NCI-H524 (cell line): ENCODE results near the gene HYKK.
"Not testable (repeated sequence)": the region's sequence is repeated elsewhere in the genome, so short reads cannot be mapped to it uniquely, and the experiment has no call there.

Source experiments
- DNase-seq, 2 experiments: peaks; one replicate each; lab custom pipeline; 2025; lab: John Stamatoyannopoulos, UW

Gene HYKK

DNA sequence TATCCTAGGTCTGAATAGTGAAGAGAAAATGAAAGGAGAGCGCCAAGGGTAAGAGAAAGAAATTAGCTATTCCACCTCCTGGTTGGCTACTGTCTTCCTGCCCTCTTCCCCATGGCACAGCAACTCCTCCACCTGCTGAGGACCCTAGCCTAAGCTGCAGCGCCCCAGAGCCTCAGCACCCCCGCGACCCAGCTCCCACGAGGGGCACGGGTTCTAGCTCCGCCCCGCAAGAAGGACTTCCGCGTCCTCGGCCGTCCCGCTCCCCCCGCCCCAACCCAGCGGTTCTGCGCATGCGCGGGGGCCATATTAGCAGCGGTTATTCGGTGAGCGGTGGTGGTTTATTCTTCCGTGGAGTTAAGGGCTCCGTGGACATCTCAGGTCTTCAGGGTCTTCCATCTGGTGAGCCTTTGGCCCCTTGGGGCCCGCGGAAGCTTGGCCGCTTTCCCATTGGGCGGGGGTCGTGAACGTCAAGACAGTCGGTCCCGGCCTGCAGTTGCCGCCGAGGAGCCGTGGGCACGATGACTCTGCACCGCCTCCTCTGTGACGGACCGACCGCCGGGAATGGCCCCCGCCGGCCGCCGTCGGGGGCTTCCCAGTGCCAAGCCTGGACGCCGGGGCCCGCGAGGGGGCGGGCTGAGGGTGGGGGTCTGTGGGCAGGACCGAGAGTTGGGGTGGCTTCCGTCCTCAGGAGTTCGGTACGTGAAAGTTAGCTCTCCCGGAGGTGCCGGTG, 32.9 kb downstream of the HYKK start, which contains the start of gene PSMA4:
Gene PSMA4, plus strand, starts transcription at position 304 of the 730 bp plus-strand sequence. CDS start 1,484 bp downstream, outside the sequence.
- DNase-seq, result peak; percentile 90 to 92

DNA sequence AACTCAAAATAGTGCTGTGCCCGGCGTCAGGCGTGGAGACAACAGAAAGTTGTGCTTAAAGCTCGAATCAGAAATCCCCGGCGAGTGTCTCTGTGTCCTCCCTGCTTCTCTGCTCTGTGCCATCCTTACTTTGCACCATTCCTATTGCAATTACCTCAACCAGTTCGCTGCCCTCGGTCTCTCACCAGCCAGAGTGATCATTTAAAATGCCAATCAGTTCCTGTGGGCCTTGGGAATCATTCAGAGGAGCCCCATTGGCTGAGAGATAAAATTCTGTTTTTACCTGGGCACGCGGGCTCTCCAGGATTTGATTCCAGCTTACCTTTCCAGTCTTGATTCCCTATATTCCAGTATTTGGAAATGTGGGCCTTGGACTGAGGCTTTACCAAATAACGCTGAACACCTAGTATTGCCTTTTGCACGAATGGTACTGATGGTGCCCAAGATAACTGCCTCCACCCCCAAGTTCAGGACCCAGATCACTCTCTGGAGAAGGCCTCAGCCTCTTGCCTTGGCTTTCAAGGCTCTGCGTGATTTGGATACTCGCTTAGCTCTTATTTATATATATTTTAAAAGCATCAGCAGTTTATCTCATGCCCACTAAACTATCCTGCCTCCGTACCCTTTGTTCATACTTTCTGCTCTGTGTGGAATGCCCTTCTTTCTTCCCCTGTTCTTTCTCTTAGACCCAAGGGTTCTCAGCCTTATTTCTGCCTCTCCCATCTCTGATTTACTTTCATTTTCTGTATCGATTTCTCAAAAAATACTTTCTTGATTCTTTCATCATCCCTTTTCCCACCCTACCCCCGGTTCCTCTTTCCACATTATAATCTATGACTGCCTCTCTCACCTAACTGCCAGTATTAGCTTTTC, 33.7 kb downstream of the HYKK start:
- no peak for DNase-seq

DNA sequence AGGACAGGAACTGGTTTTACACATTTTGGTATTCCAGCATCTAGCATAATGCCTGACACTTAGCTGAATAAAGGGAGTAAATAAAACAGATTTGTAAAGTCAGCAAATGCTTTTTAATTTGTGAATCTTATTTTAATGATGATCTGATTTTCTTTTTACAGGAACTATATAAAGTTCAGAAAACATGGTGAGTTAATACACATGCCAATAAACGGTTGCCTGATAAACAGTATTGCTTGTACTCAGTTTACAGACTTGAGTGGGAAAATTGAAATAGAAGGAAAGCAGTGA, 34.3 kb downstream of the HYKK start:
- DNase-seq, result no peak

DNA sequence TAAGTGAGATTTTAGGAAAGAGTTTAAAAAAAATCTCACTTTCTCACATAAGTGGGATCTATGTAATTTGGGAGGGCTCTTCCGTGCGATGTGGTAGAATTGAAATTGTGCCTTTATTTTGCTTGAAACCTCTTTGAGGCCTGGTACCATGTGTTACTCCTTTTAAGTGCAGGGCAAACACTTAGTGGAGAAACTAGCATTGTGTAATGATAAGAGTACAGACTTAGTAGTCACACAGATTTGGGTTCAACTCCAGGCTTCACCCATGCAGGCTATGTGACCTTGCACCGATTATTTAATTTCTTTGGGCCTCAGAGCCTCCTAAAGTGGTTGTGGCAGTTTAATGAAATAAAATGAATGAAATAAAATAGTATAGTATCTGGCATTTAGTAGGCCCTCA, 35.3 kb downstream of the HYKK start:
- DNase-seq, result no peak

DNA sequence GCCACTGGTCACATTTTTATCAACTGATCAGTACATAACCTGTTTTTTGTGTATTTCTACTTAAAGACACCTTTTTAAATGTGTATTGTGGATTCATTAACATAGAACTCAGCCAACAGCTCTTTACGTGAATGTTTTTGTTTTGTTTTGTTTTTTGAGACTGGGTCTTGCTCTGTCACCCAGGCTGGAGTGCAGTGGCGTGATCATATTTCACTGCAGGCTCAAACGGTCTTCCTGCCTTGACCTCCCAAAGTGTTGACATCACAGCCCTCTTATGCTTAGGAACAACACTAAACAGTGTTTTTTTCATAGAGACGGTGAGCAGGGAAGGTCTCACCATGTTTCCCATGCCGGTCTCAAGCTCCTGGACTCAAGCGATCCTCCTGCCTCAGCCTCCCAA, 42.8 kb downstream of the HYKK start:
- no peak for DNase-seq

DNA sequence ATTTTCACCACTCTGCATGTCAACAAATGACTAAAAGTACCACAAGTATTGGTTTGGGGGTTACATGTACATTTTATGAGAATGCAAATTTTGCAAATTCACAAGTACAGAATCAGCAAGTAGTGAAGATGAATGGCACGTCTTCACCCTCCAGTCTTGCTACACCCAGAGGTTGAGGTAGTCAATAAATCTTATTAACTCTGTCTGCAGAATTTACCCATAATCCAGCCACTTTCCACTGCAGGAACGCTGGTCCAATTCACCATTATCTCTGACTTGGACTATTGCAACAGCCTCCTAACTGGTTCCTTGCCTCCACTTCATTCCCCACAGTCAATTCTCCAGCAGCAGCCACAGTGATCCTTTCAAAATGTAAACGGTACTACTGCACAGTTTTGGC, 43.4 kb downstream of the HYKK start:
- DNase-seq, result no peak

DNA sequence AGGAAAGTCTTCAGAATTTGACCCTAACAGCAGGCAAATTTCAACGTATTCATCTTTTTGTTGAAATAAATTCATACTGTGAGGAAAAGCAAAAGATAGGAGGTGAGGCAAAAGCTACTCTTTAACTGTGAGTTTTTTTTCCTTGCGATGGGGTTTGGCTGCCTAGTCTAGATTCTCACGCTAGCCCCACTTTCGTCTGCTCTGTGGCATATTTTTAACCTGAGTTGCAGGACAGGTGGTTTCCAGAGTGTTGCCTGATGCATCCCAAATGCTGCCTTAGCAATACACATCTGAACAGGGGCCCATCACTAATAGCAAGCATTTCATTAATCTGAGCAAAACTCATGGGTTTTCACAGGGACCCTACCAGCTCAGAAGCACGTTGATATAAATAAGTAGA, 44.5 kb downstream of the HYKK start:
- DNase-seq, result no peak

DNA sequence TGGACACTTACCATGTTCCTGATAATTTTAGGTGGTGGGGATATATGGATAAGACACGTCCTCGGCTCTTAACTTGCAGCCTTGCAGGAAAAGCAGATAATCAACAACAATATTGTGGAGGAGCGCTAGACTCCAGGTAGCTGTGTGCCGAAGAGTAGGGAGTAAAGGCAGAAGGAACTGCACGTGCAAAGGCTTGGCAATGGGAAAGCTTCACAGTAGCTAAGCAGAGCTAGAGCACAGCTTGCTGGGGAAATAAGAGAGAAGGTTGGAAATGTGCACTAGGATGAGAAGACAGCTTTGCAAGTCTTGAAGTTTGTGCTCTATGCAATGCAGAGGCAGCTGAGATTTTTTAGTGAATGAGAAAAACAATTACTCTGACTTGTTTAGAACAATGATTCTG, 45.2 kb downstream of the HYKK start:
- DNase-seq, result no peak

DNA sequence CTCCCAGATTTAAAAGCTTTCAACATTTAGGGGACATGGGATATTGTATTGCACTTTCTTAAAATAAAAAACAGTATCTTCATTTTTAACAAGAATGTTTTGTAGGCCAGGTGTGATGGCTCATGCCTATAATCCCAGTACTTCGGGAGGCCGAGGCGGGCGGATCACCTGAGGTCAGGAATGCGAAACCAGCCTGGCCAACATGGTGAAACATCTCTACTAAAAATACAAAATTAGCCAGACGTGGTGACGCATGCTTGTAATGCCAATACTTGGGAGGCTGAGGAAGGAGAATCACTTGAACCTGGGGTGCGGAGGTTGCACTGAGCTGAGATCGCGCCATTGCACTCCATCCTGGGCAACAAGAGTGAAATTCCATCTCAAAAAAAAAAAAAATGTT, 52.8 kb downstream of the HYKK start:
- DNase-seq, result not testable (repeated sequence)

DNA sequence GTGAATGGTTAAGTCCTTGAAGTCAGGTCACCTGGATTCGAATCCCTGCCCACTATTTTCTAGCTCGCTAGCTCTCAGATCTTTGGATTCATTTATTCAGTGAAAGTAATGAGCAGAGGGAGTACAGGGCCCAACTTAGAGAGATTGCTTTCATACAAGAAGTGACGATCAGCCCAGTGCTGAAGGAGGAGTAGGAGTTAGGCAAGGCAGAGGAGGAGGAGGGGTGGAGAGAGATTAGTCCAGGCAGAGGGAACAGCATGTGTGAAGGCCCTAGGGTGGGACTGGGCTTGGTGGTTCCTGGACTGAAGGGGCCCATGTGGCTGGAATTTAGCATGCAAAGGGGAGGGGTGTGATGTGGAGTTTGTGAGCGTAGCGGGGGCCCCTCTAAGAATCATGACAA, 54.1 kb downstream of the HYKK start:
- DNase-seq, result peak; percentile 26 to 68

DNA sequence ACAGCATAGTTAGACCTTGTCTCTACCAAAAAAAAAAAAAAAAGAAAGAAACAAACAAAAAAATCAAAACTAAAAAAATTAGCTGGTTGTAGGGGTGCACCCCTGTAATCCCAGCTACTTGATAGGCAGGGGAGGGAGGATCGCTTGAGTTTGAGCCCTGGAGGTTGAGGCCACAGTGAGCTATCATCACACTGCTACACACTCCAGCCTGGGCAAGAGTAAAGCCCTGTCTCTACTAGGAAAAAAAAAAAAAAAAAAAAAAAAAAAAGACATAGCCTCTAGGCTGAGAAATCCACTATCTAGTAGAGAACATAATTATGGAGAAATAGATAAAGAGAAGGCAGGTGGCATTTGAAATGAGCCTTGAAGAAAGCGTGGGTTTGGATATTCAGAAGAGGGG, 55.7 kb downstream of the HYKK start:
- no peak for DNase-seq

DNA sequence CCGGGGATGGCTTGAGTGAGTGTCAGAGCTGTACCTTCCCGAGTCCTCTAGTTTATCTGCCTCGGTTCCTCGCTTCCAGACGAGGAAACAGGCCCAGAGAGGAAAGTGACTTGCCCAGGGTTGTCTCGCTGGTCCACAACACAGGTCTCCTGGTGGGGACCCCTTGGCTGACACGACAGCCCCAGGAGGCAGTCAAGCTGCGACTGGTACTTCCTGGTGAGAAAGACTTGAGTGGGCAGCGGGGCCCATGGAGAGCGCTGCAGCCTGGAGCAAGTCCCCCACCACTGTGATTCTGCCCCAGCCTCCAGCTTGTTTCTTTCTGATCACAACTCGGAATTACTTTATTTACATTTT, 57.3 kb downstream of the HYKK start:
- no peak for DNase-seq

DNA sequence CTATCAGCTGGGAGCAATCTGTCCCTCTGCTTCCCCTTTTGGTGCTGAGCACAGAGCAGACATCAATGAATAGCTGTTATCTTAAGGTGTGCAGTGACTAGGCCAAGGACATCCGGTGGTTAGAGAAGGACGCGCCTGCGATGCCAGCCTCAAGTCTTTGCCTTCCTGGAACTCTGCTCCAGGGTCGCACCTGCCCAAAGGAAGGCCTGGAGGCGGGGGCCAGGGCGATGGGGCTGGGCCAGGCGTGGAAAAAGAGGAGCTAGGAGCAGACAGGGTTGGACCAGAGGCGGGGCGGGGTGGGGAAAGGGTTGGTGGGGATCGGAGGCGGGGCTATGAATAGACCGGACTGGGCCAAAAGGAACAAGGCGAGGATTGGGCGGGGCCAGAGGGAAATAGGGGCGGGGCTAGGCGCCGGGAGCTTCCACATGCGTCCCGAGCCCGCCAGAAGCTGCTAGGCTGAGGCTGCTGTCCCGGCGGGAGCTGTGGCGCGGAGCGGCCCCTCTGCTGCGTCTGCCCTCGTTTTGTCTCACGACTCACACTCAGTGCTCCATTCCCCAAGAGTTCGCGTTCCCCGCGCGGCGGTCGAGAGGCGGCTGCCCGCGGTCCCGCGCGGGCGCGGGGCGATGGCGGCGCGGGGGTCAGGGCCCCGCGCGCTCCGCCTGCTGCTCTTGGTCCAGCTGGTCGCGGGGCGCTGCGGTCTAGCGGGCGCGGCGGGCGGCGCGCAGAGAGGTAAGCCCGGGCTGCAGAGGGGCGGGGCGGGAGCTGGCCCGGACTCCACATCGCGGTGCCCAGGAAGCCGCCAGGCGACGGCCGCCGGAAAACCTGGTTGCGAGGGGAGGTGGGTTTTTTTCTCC, 57.9 kb downstream of the HYKK start, which contains the start of gene CHRNA5:
Gene CHRNA5, plus strand, starts transcription at position 424 of the 854 bp plus-strand sequence. Its CDS starts 200 bp downstream, at position 624.
- peak; percentile 79 to 90 for DNase-seq

DNA sequence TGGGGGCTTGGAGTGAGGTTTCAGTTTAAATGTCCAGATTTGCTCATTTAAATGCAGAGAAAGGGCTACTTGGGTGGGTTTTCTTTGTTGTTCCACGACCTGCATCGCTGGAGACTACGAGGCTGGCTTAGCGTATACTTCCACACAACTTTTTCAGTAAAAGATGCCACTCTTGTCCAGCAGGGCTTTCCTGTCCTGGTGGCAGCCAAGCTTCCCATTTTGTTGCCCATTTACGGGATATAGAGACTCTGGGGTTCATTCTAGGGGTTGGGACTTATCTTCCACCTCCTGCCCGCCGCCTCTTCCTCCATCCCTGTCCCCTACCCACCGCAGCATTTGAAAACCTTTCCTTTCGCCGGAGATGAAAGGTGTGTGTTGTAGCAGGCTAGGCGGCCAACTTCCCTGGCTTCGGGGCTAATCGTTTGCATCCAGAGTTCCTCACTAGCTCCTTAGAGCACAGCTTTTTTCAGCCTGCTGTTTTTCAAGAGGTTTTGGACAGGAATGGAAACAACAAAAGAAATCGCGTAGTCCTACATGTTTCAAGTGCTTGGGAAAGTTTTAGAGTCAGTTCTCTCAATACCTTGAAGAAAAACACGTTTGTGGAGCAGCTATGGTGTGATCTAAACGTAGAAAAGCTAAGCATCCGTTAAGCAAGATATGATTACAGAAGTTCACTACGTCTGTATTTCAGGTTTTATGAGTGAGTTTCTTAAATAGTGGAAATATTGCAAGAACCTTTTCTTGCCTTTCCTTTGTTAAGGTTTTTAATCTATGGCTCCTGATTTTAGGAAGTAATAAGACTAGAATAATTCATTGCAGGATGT, 58.8 kb downstream of the HYKK start:
- peak; percentile 53 to 67 for DNase-seq

DNA sequence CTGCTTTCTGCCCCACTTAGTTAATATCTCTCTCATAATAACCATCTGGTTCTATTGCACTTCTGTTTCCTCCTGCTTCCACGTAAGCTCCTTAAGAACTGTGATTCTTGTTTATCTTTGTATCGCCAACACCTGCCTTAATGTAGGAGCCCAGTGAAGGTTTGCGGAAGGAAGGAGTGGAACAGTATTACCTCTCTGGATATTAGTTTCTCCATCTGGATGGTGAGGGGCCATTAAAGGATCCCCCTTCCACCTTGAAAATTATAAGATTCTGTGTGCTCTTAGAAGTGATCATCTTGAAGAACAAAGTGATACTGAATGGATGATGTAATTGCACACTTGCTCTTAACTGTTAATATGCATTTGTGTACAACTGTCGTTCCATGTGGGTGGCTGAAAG, 60.2 kb downstream of the HYKK start:
- peak; percentile 76 to 90 for DNase-seq

DNA sequence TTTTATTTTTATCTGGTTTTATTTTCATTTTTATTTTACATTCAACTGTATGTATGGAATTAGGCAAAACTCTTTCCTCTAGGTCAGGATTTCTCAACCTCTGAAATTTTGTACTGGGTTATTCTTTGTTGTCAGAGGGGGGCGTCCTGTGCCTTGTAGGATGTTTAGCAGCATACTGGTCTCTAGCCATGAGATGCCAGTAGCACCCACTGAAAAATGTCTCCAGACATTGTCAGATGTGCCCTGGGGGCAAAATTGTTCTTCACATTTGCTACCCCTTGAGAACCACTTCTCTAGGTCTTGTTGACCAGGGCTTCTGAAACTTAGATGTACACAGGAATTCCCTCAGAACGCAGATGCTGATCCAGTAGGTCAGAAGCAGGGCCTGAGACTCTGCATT, 63.3 kb downstream of the HYKK start:
- DNase-seq, result no peak

DNA sequence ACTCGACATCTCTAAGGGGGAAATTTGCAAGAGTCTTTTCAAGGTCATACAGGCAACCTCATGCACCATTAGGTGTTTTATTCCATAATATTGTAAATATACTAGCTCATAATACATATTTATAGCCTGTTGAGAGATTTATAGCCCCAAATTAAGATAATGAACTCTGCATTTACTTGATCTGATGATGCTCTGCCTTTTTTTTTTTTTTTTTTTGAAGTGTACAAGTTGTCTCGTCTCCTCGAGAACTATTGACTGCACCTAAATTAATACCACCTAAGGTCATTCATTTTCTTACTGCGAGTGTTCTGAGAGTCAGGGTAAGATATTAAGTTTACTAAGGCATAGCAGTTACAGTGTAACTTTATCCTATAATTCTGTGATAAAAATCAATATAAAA, 64.0 kb downstream of the HYKK start:
- DNase-seq, result no peak

DNA sequence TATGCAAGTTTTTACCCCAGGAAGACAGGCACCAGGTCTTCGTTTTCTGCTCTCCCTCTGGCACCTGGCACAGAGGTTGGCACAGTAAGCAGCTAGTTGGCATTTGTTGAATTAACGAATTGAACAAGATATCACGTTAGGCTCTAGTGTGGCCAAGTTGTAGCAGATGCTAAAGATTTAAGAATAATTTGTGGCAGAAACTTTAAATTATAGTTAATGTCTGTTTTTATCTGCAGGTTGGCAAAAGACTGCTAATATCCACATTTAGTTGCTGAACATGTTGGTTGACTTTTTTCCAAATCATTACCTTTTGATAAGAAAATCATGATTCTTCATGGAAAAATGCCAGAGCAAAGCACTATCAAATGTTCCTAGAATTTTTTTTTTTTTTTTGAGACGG, 66.0 kb downstream of the HYKK start:
- DNase-seq, result no peak

DNA sequence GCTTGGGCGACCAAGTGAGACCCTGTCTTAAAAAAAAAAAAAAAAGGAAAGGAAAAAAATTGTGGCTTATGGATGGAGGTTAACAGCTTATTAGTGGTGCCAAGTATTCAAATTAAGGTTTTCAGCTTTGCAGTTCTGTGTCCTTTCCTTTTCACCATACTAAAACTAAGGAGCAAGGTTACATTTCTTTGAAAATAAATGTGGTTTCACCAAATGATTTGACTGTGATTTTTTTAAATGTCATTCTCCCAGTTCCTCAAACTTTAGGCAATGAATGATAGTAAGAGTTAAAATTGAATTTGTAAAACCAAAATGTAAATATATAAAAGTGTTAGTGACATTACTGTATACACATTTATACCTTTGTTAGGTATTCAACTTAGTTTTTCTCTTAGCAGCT, 67.6 kb downstream of the HYKK start:
- DNase-seq, result no peak
